Measurements from ENCODE around the gene AOC1.

GRCh38 chr7:150806454-150806853, 45.9 kb upstream of the AOC1 start:
- TF ChIP-seq POLR2AphosphoS5 (IDR thresholded peaks at IDR 0.05; ENCODE audit: borderline replicate concordance, low read depth, low read length) (no peak), EZH2 (IDR thresholded peaks at IDR 0.05) (no peak)

Data from SK-N-MC (cell line).